HG02798 (cell line): ENCODE results near the gene GNPTG.
A peak's percentile ranks its signal among the peaks of the same experiment; 100 is the strongest.

Experiments
- ATAC-seq: cut with Tn5 transposase; IDR thresholded peaks from one replicate; pipeline ENCODE4 v1.9.1; 2021; ENCODE audit warnings: mild to moderate bottlenecking; ENCODE audit not compliant: unreplicated experiment, poor library complexity

The GNPTG gene

GRCh38 chr16:1351582-1352362, at the start of gene GNPTG, which contains the start of gene TSR3:
Gene GNPTG, plus strand, starts transcription at chr16:1351931. Its CDS starts 35 bp downstream, at chr16:1351966.
Gene TSR3, minus strand, starts transcription at chr16:1351878. Its CDS starts 74 bp downstream, at chr16:1351804.
- peak; percentile 89 for ATAC-seq

- no peak for ATAC-seq
Measured at GRCh38 chr16:1305823-1306222, 45.9 kb upstream of the GNPTG start.

GRCh38 chr16:1306334-1306733, 45.4 kb upstream of the GNPTG start:
- ATAC-seq = no peak

GRCh38 chr16:1308036-1308976, 43.4 kb upstream of the GNPTG start:
- ATAC-seq = no peak

GRCh38 chr16:1308977-1309885, 42.5 kb upstream of the GNPTG start, which contains the start of gene UBE2I:
Gene UBE2I, plus strand, starts transcription at chr16:1309636. Its CDS starts 4,395 bp downstream, at chr16:1314031.
- ATAC-seq = peak; percentile 74

GRCh38 chr16:1309888-1310831, 41.6 kb upstream of the GNPTG start:
- peak; percentile 14 for ATAC-seq

- ATAC-seq = no peak
Measured at GRCh38 chr16:1310832-1311200, 40.9 kb upstream of the GNPTG start.

GRCh38 chr16:1311212-1311737, 40.5 kb upstream of the GNPTG start:
- ATAC-seq = no peak

GRCh38 chr16:1311738-1312466, 39.8 kb upstream of the GNPTG start:
- ATAC-seq = no peak

- ATAC-seq = no peak
Measured at GRCh38 chr16:1312467-1312816, 39.3 kb upstream of the GNPTG start.

GRCh38 chr16:1312903-1313302, 38.8 kb upstream of the GNPTG start:
- no peak for ATAC-seq

GRCh38 chr16:1313721-1314369, 37.9 kb upstream of the GNPTG start:
- ATAC-seq = no peak

GRCh38 chr16:1314399-1315068, 37.2 kb upstream of the GNPTG start:
- no peak for ATAC-seq

- no peak for ATAC-seq
Measured at GRCh38 chr16:1315081-1316032, 36.4 kb upstream of the GNPTG start.

GRCh38 chr16:1316033-1316405, 35.7 kb upstream of the GNPTG start:
- ATAC-seq = no peak
